IPS-18c (cell line): ENCODE results near the gene TAC3.
"Not testable (repeated sequence)": the region's sequence is repeated elsewhere in the genome, so short reads cannot be mapped to it uniquely, and the experiment has no call there.

Experiments used
- H3K4me3 ChIP-seq: 2 replicates; pipeline ENCODE4 v1.7.0; 2013; ENCODE audit warnings: low read depth, mild to moderate bottlenecking, low read length, moderate library complexity; ENCODE audit not compliant: insufficient read depth
- H3K9me3 ChIP-seq: one replicate; pipeline ENCODE4 v1.6.1; 2013; ENCODE audit warnings: mild to moderate bottlenecking, low read length, moderate library complexity; ENCODE audit not compliant: control insufficient read depth, insufficient read depth

Gene TAC3

GRCh38 chr12:56995201-56995929 is 21.0 kb downstream of the TAC3 start:
- Histone ChIP-seq H3K4me3 (no peak overlapping the region), H3K9me3 (no peaks in the 10 kb centered on the region)

GRCh38 chr12:56994231-56994746 is 22.0 kb downstream of the TAC3 start:
- no peaks in the 10 kb centered on the region for H3K9me3 ChIP-seq
- no peak overlapping the region for H3K4me3 ChIP-seq

- Histone ChIP-seq H3K4me3 (no peak overlapping the region), H3K9me3 (no peaks in the 10 kb centered on the region)
Observed at GRCh38 chr12:56993346-56993745, 23.0 kb downstream of the TAC3 start.

- Histone ChIP-seq H3K9me3 (no peaks in the 10 kb centered on the region), H3K4me3 (no peak overlapping the region)
Observed at GRCh38 chr12:56991319-56992246, 24.7 kb downstream of the TAC3 start.

- Histone ChIP-seq H3K4me3 (no peak overlapping the region), H3K9me3 (no peaks in the 10 kb centered on the region)
Observed at GRCh38 chr12:56990648-56991318, 25.5 kb downstream of the TAC3 start.

GRCh38 chr12:56989861-56990610 is 26.3 kb downstream of the TAC3 start:
- H3K9me3 ChIP-seq = no peaks in the 10 kb centered on the region

GRCh38 chr12:56988207-56988739 is 28.1 kb downstream of the TAC3 start:
- no peaks in the 10 kb centered on the region for H3K9me3 ChIP-seq

More at GRCh38 chr12:56989861-56990610, 26.3 kb downstream of the TAC3 start:
- no peak overlapping the region for H3K4me3 ChIP-seq

GRCh38 chr12:56987551-56988053 is 28.7 kb downstream of the TAC3 start:
- no peaks in the 10 kb centered on the region for H3K9me3 ChIP-seq

More at GRCh38 chr12:56988207-56988739, 28.1 kb downstream of the TAC3 start:
- H3K4me3 ChIP-seq = no peak overlapping the region

GRCh38 chr12:56987011-56987410 is 29.3 kb downstream of the TAC3 start:
- no peaks in the 10 kb centered on the region for H3K9me3 ChIP-seq
- H3K4me3 ChIP-seq = no peak overlapping the region

More at GRCh38 chr12:56987551-56988053, 28.7 kb downstream of the TAC3 start:
- no peak overlapping the region for H3K4me3 ChIP-seq

GRCh38 chr12:56985714-56986113 is 30.6 kb downstream of the TAC3 start:
- not testable (repeated sequence) for H3K9me3 ChIP-seq, H3K4me3 ChIP-seq

- Histone ChIP-seq H3K4me3 (no peak overlapping the region), H3K9me3 (no peaks in the 10 kb centered on the region)
Observed at GRCh38 chr12:56983386-56983785, 32.9 kb downstream of the TAC3 start.

- H3K9me3 ChIP-seq, H3K4me3 ChIP-seq: not testable (repeated sequence)
Observed at GRCh38 chr12:56982578-56983236, 33.6 kb downstream of the TAC3 start.

GRCh38 chr12:56980941-56981530 is 35.3 kb downstream of the TAC3 start:
- no peaks in the 10 kb centered on the region for H3K9me3 ChIP-seq

GRCh38 chr12:56980268-56980667 is 36.1 kb downstream of the TAC3 start:
- no peak overlapping the region for H3K4me3 ChIP-seq
- H3K9me3 ChIP-seq = no peaks in the 10 kb centered on the region

More at GRCh38 chr12:56980941-56981530, 35.3 kb downstream of the TAC3 start:
- H3K4me3 ChIP-seq = no peak overlapping the region

- Histone ChIP-seq H3K4me3 (no peak overlapping the region), H3K9me3 (no peaks in the 10 kb centered on the region)
Observed at GRCh38 chr12:56979628-56980027, 36.7 kb downstream of the TAC3 start.
